T-helper 1 cell (primary cell): ENCODE results near the gene FBXW11.
A peak's percentile ranks its signal among the peaks of the same experiment; 100 is the strongest.
"Not testable (repeated sequence)": the region's sequence is repeated elsewhere in the genome, so short reads cannot be mapped to it uniquely, and the experiment has no call there.

ENCODE experiments used
- DNase-seq, 5 donors: peaks; one replicate each; pipeline ENCODE4 v3.0.0-alpha.2; 2012 to 2020

The FBXW11 gene

DNA sequence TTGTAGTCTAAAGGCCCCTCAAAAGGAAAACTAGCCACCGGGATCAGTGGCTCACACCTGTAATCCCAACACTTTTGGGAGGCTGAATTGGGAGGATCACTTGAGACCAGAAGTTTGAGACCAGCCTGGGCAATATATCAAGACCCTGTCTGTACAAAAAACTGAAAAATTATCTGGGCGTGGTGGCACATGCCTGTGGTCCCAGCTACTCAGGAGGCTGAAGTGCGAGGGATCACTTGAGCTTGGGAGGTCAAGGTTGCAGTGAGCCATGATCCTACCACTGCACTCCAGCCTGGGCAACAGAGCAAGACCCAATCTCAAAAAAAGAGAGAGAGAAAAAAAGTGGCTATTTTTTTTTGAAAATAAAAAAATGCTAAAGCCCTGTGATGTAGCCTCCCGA lies 55.2 kb downstream of the FBXW11 start:
- DNase-seq, result no peak

DNA sequence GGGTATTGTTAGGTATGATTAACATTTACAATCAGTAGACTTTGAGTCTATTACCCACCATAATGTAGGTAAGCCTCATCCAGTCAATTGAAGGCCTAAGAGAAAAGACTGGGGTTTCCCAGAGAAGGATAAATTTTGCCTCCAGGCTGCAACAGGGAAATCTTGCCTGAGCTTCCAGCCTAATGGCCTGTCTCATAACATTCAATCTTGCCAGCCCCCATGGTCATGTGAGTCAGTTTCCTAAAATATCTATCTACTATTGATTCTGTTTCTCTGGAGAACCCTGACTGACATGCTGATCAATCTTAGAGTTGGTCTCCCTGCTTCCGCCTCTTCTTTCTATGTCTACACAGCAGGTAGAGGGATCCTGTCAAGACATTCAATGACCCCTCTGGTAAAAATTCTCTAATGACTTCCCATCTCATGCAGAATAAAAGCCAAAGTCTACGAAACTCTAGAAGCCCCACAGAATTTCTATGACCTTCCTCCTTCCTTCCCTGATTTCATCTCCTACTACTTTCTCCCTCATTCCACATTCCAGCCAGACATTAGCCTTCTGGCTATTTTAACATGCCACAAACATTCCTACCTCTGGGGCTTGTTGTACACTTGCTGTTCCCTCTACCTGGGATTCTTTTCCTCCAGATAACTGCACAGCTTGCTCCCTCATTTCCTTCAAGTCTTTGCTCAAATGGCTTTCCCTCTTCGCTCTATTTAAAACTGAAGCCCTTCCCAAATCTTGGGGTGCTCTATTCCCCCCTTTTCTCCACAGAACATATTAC lies 60.2 kb downstream of the FBXW11 start:
- DNase-seq, result no peak

GRCh38 chr5:171945476-171945875 lies 61.0 kb downstream of the FBXW11 start:
- DNase-seq, result no peak

DNA sequence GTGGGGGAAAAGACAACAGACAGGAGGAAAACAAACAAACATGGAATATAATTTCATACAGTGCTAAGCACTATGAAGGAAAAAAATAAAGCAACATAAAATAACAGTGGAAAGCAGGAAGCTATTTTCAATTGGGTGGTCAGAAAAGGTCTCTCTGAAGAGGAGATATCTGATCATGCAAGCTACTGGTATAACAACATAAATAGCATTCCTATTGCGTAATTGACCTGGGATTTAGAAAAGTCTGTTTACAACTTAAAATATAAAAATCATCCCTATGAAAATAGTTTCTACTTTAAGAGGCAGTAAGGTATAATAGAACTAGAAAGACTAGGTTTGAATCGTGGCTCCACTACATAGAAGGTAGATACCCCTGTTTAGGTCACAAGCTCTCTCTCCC lies 61.4 kb downstream of the FBXW11 start:
- DNase-seq, result no peak

DNA sequence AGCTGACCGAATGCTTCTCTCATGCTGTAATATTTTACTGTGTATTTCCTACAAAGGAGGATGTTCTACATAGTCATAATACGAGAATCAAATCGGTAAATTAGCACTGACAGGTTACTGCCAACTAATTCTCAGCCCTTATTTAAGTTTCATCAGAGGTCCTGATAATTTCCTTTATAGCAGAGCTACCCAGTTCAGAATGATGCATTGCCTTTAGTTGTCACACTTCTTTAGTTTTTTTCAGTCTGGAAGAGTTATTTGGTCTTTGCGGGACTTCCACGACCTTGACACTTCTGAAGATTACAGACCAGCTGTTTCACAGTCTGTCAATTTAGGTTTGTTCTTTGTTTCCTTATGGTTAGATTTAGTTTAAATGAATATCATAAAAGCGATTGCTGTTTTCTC lies 64.3 kb downstream of the FBXW11 start:
- not testable (repeated sequence) for DNase-seq

- DNase-seq, result not testable (repeated sequence)
Measured at GRCh38 chr5:171941675-171942074, 64.8 kb downstream of the FBXW11 start.

DNA sequence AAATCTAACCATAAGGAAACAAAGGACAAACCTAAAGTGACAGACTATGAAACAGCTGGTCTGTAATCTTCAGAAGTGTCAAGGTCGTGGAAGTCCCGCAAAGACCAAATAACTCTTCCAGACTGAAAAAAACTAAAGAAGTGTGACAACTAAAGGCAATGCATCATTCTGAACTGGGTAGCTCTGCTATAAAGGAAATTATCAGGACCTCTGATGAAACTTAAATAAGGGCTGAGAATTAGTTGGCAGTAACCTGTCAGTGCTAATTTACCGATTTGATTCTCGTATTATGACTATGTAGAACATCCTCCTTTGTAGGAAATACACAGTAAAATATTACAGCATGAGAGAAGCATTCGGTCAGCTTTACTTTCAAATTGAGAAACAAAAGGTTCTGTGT lies 65.2 kb downstream of the FBXW11 start:
- not testable (repeated sequence) for DNase-seq

GRCh38 chr5:171939951-171940350 lies 66.5 kb downstream of the FBXW11 start:
- no peak for DNase-seq

GRCh38 chr5:171938358-171938757 lies 68.1 kb downstream of the FBXW11 start:
- DNase-seq, result no peak

DNA sequence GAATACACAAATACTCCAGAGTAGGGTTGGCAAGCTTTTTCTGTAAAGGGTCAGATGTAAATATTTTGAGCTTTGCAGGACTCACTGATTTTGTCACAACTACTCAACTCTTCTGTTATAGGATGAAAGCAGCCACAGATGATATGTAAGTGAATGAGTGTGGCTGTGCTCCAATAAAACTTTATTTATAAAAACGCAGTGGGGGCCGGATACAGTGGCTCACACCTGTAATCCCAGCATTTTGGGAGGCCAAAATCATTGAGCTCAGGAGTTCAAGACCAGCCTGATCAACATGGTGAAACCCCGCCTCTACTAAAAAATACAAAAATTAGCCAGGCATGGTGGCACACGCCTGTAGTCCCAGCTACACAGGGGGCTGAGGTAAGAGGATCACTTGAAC lies 69.1 kb downstream of the FBXW11 start:
- DNase-seq, result no peak

GRCh38 chr5:171934586-171934985 lies 71.9 kb downstream of the FBXW11 start:
- no peak for DNase-seq

GRCh38 chr5:171931163-171931562 lies 75.3 kb downstream of the FBXW11 start:
- no peak for DNase-seq

DNA sequence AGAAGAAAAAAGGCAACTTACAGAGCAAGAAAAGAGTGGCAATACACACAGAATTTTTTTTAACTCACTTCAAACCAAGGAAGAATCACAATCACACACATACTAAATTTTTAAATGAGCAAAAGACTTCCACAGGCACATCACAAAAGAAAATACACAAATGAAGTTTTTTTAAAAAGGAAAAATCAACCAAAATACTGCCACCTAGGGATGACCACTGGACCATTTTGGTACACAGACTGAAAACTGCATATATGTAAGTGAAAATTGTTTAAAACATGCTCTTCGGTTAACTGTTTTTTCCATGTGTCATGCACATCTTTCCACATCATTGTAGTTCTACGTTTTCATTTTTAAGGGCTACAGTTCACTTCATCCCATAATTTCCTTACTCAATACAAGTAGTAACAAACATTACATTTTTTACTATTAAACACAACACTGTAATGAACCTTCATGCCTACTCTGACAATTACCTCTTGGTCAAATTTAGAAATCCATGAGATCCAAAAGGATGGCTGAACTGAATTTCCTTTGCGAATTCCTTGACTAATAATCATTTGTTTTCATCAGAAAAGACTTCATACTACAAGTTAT lies 79.0 kb downstream of the FBXW11 start:
- no peak for DNase-seq

GRCh38 chr5:171926311-171926710 lies 80.1 kb downstream of the FBXW11 start:
- no peak for DNase-seq

GRCh38 chr5:171924493-171925122 lies 81.8 kb downstream of the FBXW11 start:
- DNase-seq, result no peak

- no peak for DNase-seq
Measured at GRCh38 chr5:171920765-171921391, 85.6 kb downstream of the FBXW11 start.

DNA sequence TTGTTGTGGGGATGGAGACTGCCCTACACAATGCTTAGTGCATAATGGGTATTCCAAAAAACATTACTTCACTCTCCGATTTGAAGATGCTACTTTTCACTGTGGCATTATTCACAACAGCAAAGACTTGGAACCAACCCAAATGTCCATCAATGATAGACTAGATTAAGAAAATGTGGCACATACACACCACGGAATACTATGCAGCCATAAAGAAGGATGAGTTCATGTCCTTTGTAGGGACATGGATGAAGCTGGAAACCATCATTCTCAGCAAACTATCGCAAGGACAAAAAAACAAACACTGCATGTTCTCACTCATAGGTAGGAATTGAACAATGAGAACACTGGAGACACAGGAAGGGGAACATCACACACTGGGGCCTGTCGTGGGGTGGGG lies 90.7 kb downstream of the FBXW11 start:
- DNase-seq, result not testable (repeated sequence)

GRCh38 chr5:171914726-171915338 lies 91.6 kb downstream of the FBXW11 start:
- no peak for DNase-seq

DNA sequence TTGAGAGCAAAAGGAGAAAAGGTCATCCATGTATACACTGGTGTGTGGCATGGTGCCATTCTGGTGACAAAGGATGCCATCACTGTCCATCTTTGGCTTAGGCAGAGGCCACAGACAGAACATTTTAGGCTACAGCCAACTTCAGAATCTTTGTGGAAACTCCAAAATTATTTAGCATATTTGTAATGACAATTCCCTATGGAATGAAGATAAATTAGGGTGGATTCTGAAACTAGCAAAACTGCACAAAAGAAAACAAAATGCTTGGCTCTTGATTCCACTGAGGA lies 92.5 kb downstream of the FBXW11 start:
- DNase-seq, result no peak

- DNase-seq, result no peak
Measured at GRCh38 chr5:171911152-171911551, 95.3 kb downstream of the FBXW11 start.

DNA sequence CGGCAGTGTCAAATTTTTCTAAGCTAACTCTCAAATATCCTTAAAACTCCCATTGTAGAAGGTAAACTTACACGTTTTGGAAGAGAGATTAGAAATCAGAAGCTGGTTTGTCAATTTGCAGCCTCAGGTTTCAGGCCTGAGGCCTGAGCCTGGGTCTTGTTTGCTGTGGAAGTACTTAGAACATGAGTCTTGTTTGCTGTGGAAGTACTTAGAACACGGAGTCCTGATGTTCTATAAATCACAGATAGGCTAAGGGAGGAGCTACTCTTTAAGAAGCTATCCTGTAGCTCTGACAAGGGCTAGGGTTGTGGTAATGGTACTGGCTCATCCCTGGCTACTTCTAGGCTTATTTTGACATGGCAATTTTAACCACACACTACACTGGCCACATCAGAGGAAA lies 97.8 kb downstream of the FBXW11 start:
- no peak for DNase-seq

- DNase-seq, result peak in 4 of 5 donors; percentile 6 to 65 (median 25)
Measured at GRCh38 chr5:171907725-171908343, 98.6 kb downstream of the FBXW11 start.
